IMR-90 (cell line): ENCODE measurements around the gene SPOCK3. TPM values are rescaled to one million over a fixed set of nuclear protein-coding genes. Genes with fewer than 3 reads are reported as not detected.

Experiments
- ATAC-seq: fragments of 200-7000 bp; cut with Tn5 transposase; 2 replicates; pipeline ENCODE4 v1.9.1; 2020; ENCODE audit warnings: low read depth, mild to moderate bottlenecking, moderate library complexity
- BruUV-seq: library from RNA; stranded (reverse); fragments of 400-500 nt; replicated peaks from 2 replicates; lab custom pipeline; 2021; lab: Mats Ljungman, UMichigan
- CTCF ChIA-PET: fragments of 300-600 bp; formaldehyde crosslinking; extraction: SDS; loops from one replicate; lab custom pipeline; 2021; ENCODE audit warnings: antibody characterized with exemption; lab: Yijun Ruan, JAX
- POLR2A ChIA-PET: fragments of 300-600 bp; sonication (Branson Sonifier 250); formaldehyde crosslinking; loops from one replicate; lab custom pipeline; 2022; ENCODE audit warnings: antibody characterized with exemption; ENCODE audit not compliant: unreplicated experiment; lab: Charles Lee
- DNase-seq: peaks from one replicate; pipeline ENCODE4 v3.0.0; 2013
- H2AFZ ChIP-seq: replicated peaks from 2 replicates; pipeline ENCODE3; 2013; ENCODE audit warnings: low read length, mild to moderate bottlenecking; ENCODE audit not compliant: poor library complexity
- H2AK5ac ChIP-seq: 2 replicates; pipeline ENCODE4 v1.6.1; 2013; ENCODE audit warnings: low read depth, low read length, inconsistent platforms
- H2AK9ac ChIP-seq: replicated peaks from 2 replicates; pipeline ENCODE3; 2013; ENCODE audit warnings: mild to moderate bottlenecking, low read depth, low read length, moderate library complexity; ENCODE audit not compliant: poor library complexity
- H2BK120ac ChIP-seq: 2 replicates; pipeline ENCODE4 v1.6.1; 2013; ENCODE audit warnings: low read depth, low read length, inconsistent platforms
- H2BK15ac ChIP-seq: 3 replicates; pipeline ENCODE4 v1.6.1; 2013; ENCODE audit warnings: low read depth, low read length, inconsistent platforms
- H2BK20ac ChIP-seq: 2 replicates; pipeline ENCODE4 v1.6.1; 2013; ENCODE audit warnings: low read depth, mild to moderate bottlenecking, inconsistent platforms, low read length, moderate library complexity
- H2BK5ac ChIP-seq: 2 replicates; pipeline ENCODE4 v1.6.1; 2013; ENCODE audit warnings: mild to moderate bottlenecking, low read depth, low read length, inconsistent platforms; ENCODE audit not compliant: poor library complexity, severe bottlenecking
- H3K14ac ChIP-seq: replicated peaks from 2 replicates; pipeline ENCODE4 v1.6.1; 2013; ENCODE audit warnings: low read depth, low read length, inconsistent platforms
- H3K18ac ChIP-seq: 2 replicates; pipeline ENCODE4 v1.6.1; 2013; ENCODE audit warnings: low read depth, low read length, control low read depth
- H3K23ac ChIP-seq: 2 replicates; pipeline ENCODE4 v1.6.1; 2013; ENCODE audit warnings: low read depth, low read length, inconsistent platforms
- H3K27ac ChIP-seq: 2 replicates; pipeline ENCODE4 v1.5.1; 2013; ENCODE audit warnings: mild to moderate bottlenecking, control low read depth, low read length; ENCODE audit not compliant: insufficient read depth
- H3K27me3 ChIP-seq: 2 replicates; pipeline ENCODE4 v1.6.1; 2013; ENCODE audit warnings: low read length; ENCODE audit not compliant: control insufficient read depth, insufficient read depth
- H3K36me3 ChIP-seq: 2 replicates; pipeline ENCODE4 v1.6.1; 2013; ENCODE audit warnings: low read length, mixed read lengths; ENCODE audit not compliant: control insufficient read depth, insufficient read depth
- H3K4ac ChIP-seq: 2 replicates; pipeline ENCODE4 v1.6.1; 2013; ENCODE audit warnings: low read depth, low read length, inconsistent platforms
- H3K4me1 ChIP-seq: 2 replicates; pipeline ENCODE4 v1.6.1; 2013; ENCODE audit warnings: low read length, mixed read lengths; ENCODE audit not compliant: control insufficient read depth, insufficient read depth
- H3K4me2 ChIP-seq: 2 replicates; pipeline ENCODE4 v1.6.1; 2013; ENCODE audit warnings: low read depth, mild to moderate bottlenecking, control low read depth, low read length, moderate library complexity
- H3K4me3 ChIP-seq: 2 replicates; pipeline ENCODE4 v1.5.1; 2013; ENCODE audit warnings: low read depth, mild to moderate bottlenecking, control low read depth, low read length, moderate library complexity; ENCODE audit not compliant: insufficient read depth
- H3K56ac ChIP-seq: 2 replicates; pipeline ENCODE4 v1.6.1; 2013; ENCODE audit warnings: low read length, inconsistent platforms; ENCODE audit not compliant: insufficient read depth; ENCODE audit errors: extremely low read depth
- H3K79me1 ChIP-seq, 2 experiments: 2 replicates each; pipeline ENCODE4 v1.6.1; 2013; ENCODE audit warnings: low read length in 2 of 2, inconsistent platforms in 1 of 2, low read depth in 1 of 2
- H3K9ac ChIP-seq: 2 replicates; pipeline ENCODE4 v1.6.1; 2013; ENCODE audit warnings: low read depth, low read length, control low read depth
- H3K9me1 ChIP-seq: 2 replicates; pipeline ENCODE4 v1.6.1; 2013; ENCODE audit warnings: low read length, inconsistent platforms; ENCODE audit not compliant: insufficient read depth
- H3K9me3 ChIP-seq: 2 replicates; pipeline ENCODE4 v1.6.1; 2013; ENCODE audit warnings: low read length; ENCODE audit not compliant: control insufficient read depth, insufficient read depth
- H4K20me1 ChIP-seq: 2 replicates; pipeline ENCODE4 v1.6.1; 2013; ENCODE audit warnings: low read length, inconsistent platforms; ENCODE audit not compliant: insufficient read depth
- H4K5ac ChIP-seq: 2 replicates; pipeline ENCODE4 v1.6.1; 2013; ENCODE audit warnings: mild to moderate bottlenecking, low read depth, low read length, control low read depth
- H4K8ac ChIP-seq, 2 experiments: 2 replicates each; pipeline ENCODE4 v1.6.1; 2013; ENCODE audit warnings: low read depth in 2 of 2, low read length in 2 of 2, control low read depth in 1 of 2, inconsistent platforms in 1 of 2
- H4K91ac ChIP-seq: 2 replicates; pipeline ENCODE4 v1.6.1; 2013; ENCODE audit warnings: low read depth, low read length, inconsistent platforms; ENCODE audit not compliant: insufficient read depth
- CHD1 ChIP-seq: IDR thresholded peaks from 2 replicates; pipeline ENCODE4 v1.6.1; 2012; ENCODE audit warnings: low read depth, low read length, improper control_type of control experiment
- MAFK ChIP-seq: IDR thresholded peaks from 2 replicates; pipeline ENCODE4 v1.6.1; 2012; ENCODE audit warnings: low read depth, low read length, improper control_type of control experiment
- RAD21 ChIP-seq: IDR thresholded peaks from 2 replicates; pipeline ENCODE4 v1.6.1; 2012; ENCODE audit warnings: low read length, improper control_type of control experiment
- RFX5 ChIP-seq: IDR thresholded peaks from 2 replicates; pipeline ENCODE4 v1.8.0; 2012; ENCODE audit warnings: low read depth, mild to moderate bottlenecking, low read length, moderate library complexity
- SMC3 ChIP-seq: fragments of 150-350 bp; IDR thresholded peaks from 2 replicates; pipeline ENCODE4 v1.6.1; 2016; ENCODE audit warnings: low read depth, mild to moderate bottlenecking, antibody characterized with exemption, low read length, moderate library complexity
- WGBS, 2 experiments: methylation state at CpG; one replicate each; pipeline versions ENCODE4 v1.1.5 to v1.1.7; 2013; ENCODE audit warnings: missing lambda C conversion rate in 2 of 2; ENCODE audit not compliant: insufficient read length in 1 of 2; ENCODE audit errors: extremely low coverage in 2 of 2; 5-methylcytosine and 5-hydroxymethylcytosine counted together
- dilution Hi-C: fragments of 300-500 bp; cut with HindIII; formaldehyde crosslinking; loops from one replicate; pipeline ENCODE4 v1.14.3; 2018; ENCODE audit warnings: low sequenced_read_pairs; ENCODE audit not compliant: unreplicated experiment
- in situ Hi-C: fragments of 300-500 bp; cut with MboI; formaldehyde crosslinking; loops from 3 replicates; pipeline ENCODE4 v1.14.3; 2019; ENCODE audit warnings: low sequenced_read_pairs, inconsistent platforms, mixed read lengths
- intact Hi-C: fragments of 100-400 bp; cut with micrococcal nuclease; formaldehyde crosslinking; loops from 2 replicates; pipeline ENCODE4 v1.10.0; 2022
- polyA plus RNA-seq, 3 experiments: library from polyadenylated mRNA; depleted of rRNA; stranded (reverse); fragments of >200 nt; gene quantifications; 2 replicates each; pipeline ENCODE4 v1.2.3, GENCODE V29; 2012; ENCODE audit warnings: low replicate concordance in 1 of 3
- total RNA-seq: library from RNA; depleted of rRNA; stranded (reverse); fragments of >200 nt; gene quantifications from 2 replicates; pipeline ENCODE4 v1.2.3, GENCODE V29; 2012

The SPOCK3 gene
- total and polyA plus RNA-seq, 2 of the 4 experiments (the other 2 are of a cell fraction): not detected

GRCh38 chr4:166965562-166965961 lies 268.7 kb downstream of the SPOCK3 start:
- Histone ChIP-seq H3K36me3 (no peaks in the 10 kb centered on the region), H3K23ac (no peak overlapping the region), H3K4me2 (no peak overlapping the region), H3K9me3 (peaks cover 6% of the 10 kb centered on the region), H4K5ac (no peak overlapping the region), H3K4me3 (no peak overlapping the region), H2BK15ac (no peak overlapping the region), H3K9ac (no peak overlapping the region), H3K27me3 (no peaks in the 10 kb centered on the region), H2BK120ac (no peak overlapping the region), H3K4me1 (no peaks in the 10 kb centered on the region), H4K8ac (no peak overlapping the region), H3K9me1 (no peaks in the 10 kb centered on the region), H4K20me1 (no peaks in the 10 kb centered on the region), H3K56ac (no peak overlapping the region), H2BK20ac (no peak overlapping the region), H2AK5ac (no peak overlapping the region), H2BK5ac (no peak overlapping the region), H2AK9ac (no peak overlapping the region), H4K91ac (no peak overlapping the region), H3K18ac (no peak overlapping the region), H3K14ac (no peak overlapping the region), H3K79me1 (no peaks in the 10 kb centered on the region), H3K4ac (no peak overlapping the region), H3K27ac (no peak overlapping the region), H2AFZ (no peak overlapping the region)
- no TSS peak for BruUV-seq
- no CpG with 5 or more reads among the region's 2 CpGs for WGBS, 2 experiments
- in situ Hi-C loops: no loop called here
- intact Hi-C loops: no loop called here
- ATAC-seq: no peak
- ChIA-PET CTCF (no interaction called here), POLR2A (no interaction called here)
- DNase-seq: no peak
- dilution Hi-C loops: no loop called here
- no peak for TF ChIP-seq RFX5
- no peak for TF ChIP-seq SMC3
- TF ChIP-seq CHD1: no peak
- no peak for TF ChIP-seq RAD21
- peak; percentile 98 for TF ChIP-seq MAFK
